ENCODE data around the gene MIA2. TPM values are rescaled to one million over a fixed set of nuclear protein-coding genes. Genes with fewer than 3 reads are reported as not detected.
"Not testable (repeated sequence)": the region's sequence is repeated elsewhere in the genome, so short reads cannot be mapped to it uniquely, and the experiment has no call there.

The MIA2 gene
- total and polyA plus RNA-seq, 2 donors: 22.9 to 41.2 TPM

- H3K4me1 ChIP-seq (ENCODE audit: control insufficient read depth in 2 of 2, insufficient read depth in 2 of 2, low read length in 2 of 2): no peaks in the 10 kb centered on the region
- H3K36me3 ChIP-seq (ENCODE audit: control insufficient read depth in 2 of 2, insufficient read depth in 2 of 2, low read length in 1 of 2): no peaks in the 10 kb centered on the region
- H3K9me3 ChIP-seq (ENCODE audit: control insufficient read depth in 2 of 2, insufficient read depth in 1 of 2, low read length in 1 of 2): no peaks in the 10 kb centered on the region
- DNase-seq (ENCODE audit: low read depth in 6 of 9, low spot score in 9 of 9): no peak
- 96% methylated on average over 15 of the region's 15 CpGs for WGBS
- no peak overlapping the region for H3K4me3 ChIP-seq (ENCODE audit: low read length in 2 of 2)
- no peaks in the 10 kb centered on the region for H3K27me3 ChIP-seq (ENCODE audit: control insufficient read depth in 2 of 2, insufficient read depth in 1 of 2, low read length in 1 of 2)
- H3K27ac ChIP-seq (ENCODE audit: low read depth in 1 of 2, low read length in 1 of 2): no peak overlapping the region
Measured at GRCh38 chr14:39211109-39211741, 22.5 kb upstream of the MIA2 start.

GRCh38 chr14:39212034-39212433, 21.7 kb upstream of the MIA2 start:
- no peaks in the 10 kb centered on the region for H3K36me3 ChIP-seq (ENCODE audit: control insufficient read depth in 2 of 2, insufficient read depth in 2 of 2, low read length in 1 of 2)
- no peak overlapping the region for H3K4me3 ChIP-seq (ENCODE audit: low read length in 2 of 2)
- DNase-seq (ENCODE audit: low read depth in 6 of 9, low spot score in 9 of 9): no peak
- H3K4me1 ChIP-seq (ENCODE audit: control insufficient read depth in 2 of 2, insufficient read depth in 2 of 2, low read length in 2 of 2): no peaks in the 10 kb centered on the region
- WGBS: 91% methylated on average over 3 of the region's 3 CpGs
- no peaks in the 10 kb centered on the region for H3K27me3 ChIP-seq (ENCODE audit: control insufficient read depth in 2 of 2, insufficient read depth in 1 of 2, low read length in 1 of 2)
- no peaks in the 10 kb centered on the region for H3K9me3 ChIP-seq (ENCODE audit: control insufficient read depth in 2 of 2, insufficient read depth in 1 of 2, low read length in 1 of 2)
- no peak overlapping the region for H3K27ac ChIP-seq (ENCODE audit: low read depth in 1 of 2, low read length in 1 of 2)

- Histone ChIP-seq H3K4me3 (ENCODE audit: low read length in 2 of 2) (no peak overlapping the region), H3K36me3 (ENCODE audit: control insufficient read depth in 2 of 2, insufficient read depth in 2 of 2, low read length in 1 of 2) (no peaks in the 10 kb centered on the region), H3K4me1 (ENCODE audit: control insufficient read depth in 2 of 2, insufficient read depth in 2 of 2, low read length in 2 of 2) (no peaks in the 10 kb centered on the region), H3K27me3 (ENCODE audit: control insufficient read depth in 2 of 2, insufficient read depth in 1 of 2, low read length in 1 of 2) (no peaks in the 10 kb centered on the region), H3K9me3 (ENCODE audit: control insufficient read depth in 2 of 2, insufficient read depth in 1 of 2, low read length in 1 of 2) (no peaks in the 10 kb centered on the region), H3K27ac (ENCODE audit: low read depth in 1 of 2, low read length in 1 of 2) (no peak overlapping the region)
- no peak for DNase-seq (ENCODE audit: low read depth in 6 of 9, low spot score in 9 of 9)
- WGBS: 100% methylated on average over 1 of the region's 1 CpG
Measured at GRCh38 chr14:39212693-39213092, 21.0 kb upstream of the MIA2 start.

- Histone ChIP-seq H3K4me3 (ENCODE audit: low read length in 2 of 2) (no peak overlapping the region), H3K36me3 (ENCODE audit: control insufficient read depth in 2 of 2, insufficient read depth in 2 of 2, low read length in 1 of 2) (no peaks in the 10 kb centered on the region), H3K4me1 (ENCODE audit: control insufficient read depth in 2 of 2, insufficient read depth in 2 of 2, low read length in 2 of 2) (no peaks in the 10 kb centered on the region), H3K27ac (ENCODE audit: low read depth in 1 of 2, low read length in 1 of 2) (no peak overlapping the region), H3K9me3 (ENCODE audit: control insufficient read depth in 2 of 2, insufficient read depth in 1 of 2, low read length in 1 of 2) (no peaks in the 10 kb centered on the region), H3K27me3 (ENCODE audit: control insufficient read depth in 2 of 2, insufficient read depth in 1 of 2, low read length in 1 of 2) (no peaks in the 10 kb centered on the region)
- 91% methylated on average over 8 of the region's 8 CpGs for WGBS
- no peak for DNase-seq (ENCODE audit: low read depth in 6 of 9, low spot score in 9 of 9)
Measured at GRCh38 chr14:39217214-39217879, 16.4 kb upstream of the MIA2 start.

GRCh38 chr14:39218171-39218769, 15.4 kb upstream of the MIA2 start:
- H3K4me3 ChIP-seq (ENCODE audit: low read length in 2 of 2): no peak overlapping the region
- H3K27me3 ChIP-seq (ENCODE audit: control insufficient read depth in 2 of 2, insufficient read depth in 1 of 2, low read length in 1 of 2): no peaks in the 10 kb centered on the region
- WGBS: 88% methylated on average over 5 of the region's 5 CpGs
- no peak for DNase-seq (ENCODE audit: low read depth in 6 of 9, low spot score in 9 of 9)
- no peaks in the 10 kb centered on the region for H3K36me3 ChIP-seq (ENCODE audit: control insufficient read depth in 2 of 2, insufficient read depth in 2 of 2, low read length in 1 of 2)
- H3K9me3 ChIP-seq (ENCODE audit: control insufficient read depth in 2 of 2, insufficient read depth in 1 of 2, low read length in 1 of 2): no peaks in the 10 kb centered on the region
- H3K27ac ChIP-seq (ENCODE audit: low read depth in 1 of 2, low read length in 1 of 2): no peak overlapping the region
- H3K4me1 ChIP-seq (ENCODE audit: control insufficient read depth in 2 of 2, insufficient read depth in 2 of 2, low read length in 2 of 2): no peaks in the 10 kb centered on the region

- Histone ChIP-seq H3K27me3 (ENCODE audit: control insufficient read depth in 2 of 2, insufficient read depth in 1 of 2, low read length in 1 of 2) (no peaks in the 10 kb centered on the region), H3K36me3 (ENCODE audit: control insufficient read depth in 2 of 2, insufficient read depth in 2 of 2, low read length in 1 of 2) (no peaks in the 10 kb centered on the region), H3K4me3 (ENCODE audit: low read length in 2 of 2) (no peak overlapping the region), H3K4me1 (ENCODE audit: control insufficient read depth in 2 of 2, insufficient read depth in 2 of 2, low read length in 2 of 2) (no peaks in the 10 kb centered on the region), H3K9me3 (ENCODE audit: control insufficient read depth in 2 of 2, insufficient read depth in 1 of 2, low read length in 1 of 2) (no peaks in the 10 kb centered on the region), H3K27ac (ENCODE audit: low read depth in 1 of 2, low read length in 1 of 2) (no peak overlapping the region)
- no peak for DNase-seq (ENCODE audit: low read depth in 6 of 9, low spot score in 9 of 9)
- whole genome bisulfite sequencing: 88% methylated on average over 3 of the region's 3 CpGs
Measured at GRCh38 chr14:39219075-39219499, 14.6 kb upstream of the MIA2 start.

- not testable (repeated sequence) for H3K4me3 ChIP-seq (ENCODE audit: low read length in 2 of 2); H3K4me1 ChIP-seq (ENCODE audit: control insufficient read depth in 2 of 2, insufficient read depth in 2 of 2, low read length in 2 of 2); H3K27ac ChIP-seq (ENCODE audit: low read depth in 1 of 2, low read length in 1 of 2); H3K27me3 ChIP-seq (ENCODE audit: control insufficient read depth in 2 of 2, insufficient read depth in 1 of 2, low read length in 1 of 2); H3K9me3 ChIP-seq (ENCODE audit: control insufficient read depth in 2 of 2, insufficient read depth in 1 of 2, low read length in 1 of 2); H3K36me3 ChIP-seq (ENCODE audit: control insufficient read depth in 2 of 2, insufficient read depth in 2 of 2, low read length in 1 of 2); DNase-seq (ENCODE audit: low read depth in 6 of 9, low spot score in 9 of 9)
- 98% methylated on average over 1 of the region's 1 CpG for WGBS
Measured at GRCh38 chr14:39220473-39220872, 13.2 kb upstream of the MIA2 start.

- no peaks in the 10 kb centered on the region for H3K27me3 ChIP-seq (ENCODE audit: control insufficient read depth in 2 of 2, insufficient read depth in 1 of 2, low read length in 1 of 2)
- peaks cover 0 to 2% of the 10 kb centered on the region in 2 donors for H3K4me1 ChIP-seq (ENCODE audit: control insufficient read depth in 2 of 2, insufficient read depth in 2 of 2, low read length in 2 of 2)
- no peaks in the 10 kb centered on the region for H3K36me3 ChIP-seq (ENCODE audit: control insufficient read depth in 2 of 2, insufficient read depth in 2 of 2, low read length in 1 of 2)
- H3K4me3 ChIP-seq (ENCODE audit: low read length in 2 of 2): no peak overlapping the region
- H3K27ac ChIP-seq (ENCODE audit: low read depth in 1 of 2, low read length in 1 of 2): no peak overlapping the region
- 99% methylated on average over 3 of the region's 3 CpGs for WGBS
- DNase-seq (ENCODE audit: low read depth in 6 of 9, low spot score in 9 of 9): no peak
- no peaks in the 10 kb centered on the region for H3K9me3 ChIP-seq (ENCODE audit: control insufficient read depth in 2 of 2, insufficient read depth in 1 of 2, low read length in 1 of 2)
Measured at GRCh38 chr14:39228044-39228443, 5.7 kb upstream of the MIA2 start.

- DNase-seq (ENCODE audit: low read depth in 6 of 9, low spot score in 9 of 9): no peak
- no peak overlapping the region for H3K27ac ChIP-seq (ENCODE audit: low read depth in 1 of 2, low read length in 1 of 2)
- WGBS: 94% methylated on average over 11 of the region's 11 CpGs
- no peak overlapping the region for H3K4me3 ChIP-seq (ENCODE audit: low read length in 2 of 2)
- H3K27me3 ChIP-seq (ENCODE audit: control insufficient read depth in 2 of 2, insufficient read depth in 1 of 2, low read length in 1 of 2): no peaks in the 10 kb centered on the region
- H3K4me1 ChIP-seq (ENCODE audit: control insufficient read depth in 2 of 2, insufficient read depth in 2 of 2, low read length in 2 of 2): peaks cover 0 to 2% of the 10 kb centered on the region in 2 donors
- no peaks in the 10 kb centered on the region for H3K9me3 ChIP-seq (ENCODE audit: control insufficient read depth in 2 of 2, insufficient read depth in 1 of 2, low read length in 1 of 2)
- no peaks in the 10 kb centered on the region for H3K36me3 ChIP-seq (ENCODE audit: control insufficient read depth in 2 of 2, insufficient read depth in 2 of 2, low read length in 1 of 2)
Measured at GRCh38 chr14:39228509-39229221, 5.0 kb upstream of the MIA2 start.

All from thymus (tissue), 11 donors.